Sigmoid colon (tissue), 4 donors: ENCODE results near the gene HORMAD2.
"Not testable (repeated sequence)": the region's sequence is repeated elsewhere in the genome, so short reads cannot be mapped to it uniquely, and the experiment has no call there.

Experiments used
- CTCF ChIP-seq, 4 experiments: fragments of 450-650 bp in 3 of 4; fragments of 200-600 bp in 1 of 4; IDR thresholded peaks; one replicate each; pipeline ENCODE4 v1.5.1; 2016 to 2019; ENCODE audit warnings: antibody characterized with exemption in 4 of 4, mild to moderate bottlenecking in 3 of 4, moderate library complexity in 2 of 4
- POLR2A ChIP-seq, 2 donors: fragments of 450-650 bp; IDR thresholded peaks; one replicate each; pipeline ENCODE4 v1.6.1; 2016; ENCODE audit warnings: antibody characterized with exemption in 2 of 2, mild to moderate bottlenecking in 2 of 2, moderate library complexity in 2 of 2
- POLR2AphosphoS5 ChIP-seq, 4 donors: sonication (generic); formaldehyde crosslinking; IDR thresholded peaks; one replicate each; pipeline ENCODE4 v1.6.1; 2017; ENCODE audit warnings: antibody characterized with exemption in 4 of 4

GRCh38 chr22:30087037-30087436 lies 6.8 kb downstream of the HORMAD2 start:
- not testable (repeated sequence) for TF ChIP-seq CTCF, POLR2A, POLR2AphosphoS5 (IDR thresholded peaks at IDR 0.05)
